ENCODE measurements around the gene AUNIP. TPM values are rescaled to one million over a fixed set of nuclear protein-coding genes. Genes with fewer than 3 reads are reported as not detected.

Gene AUNIP
- total RNA-seq, 1 experiment from 2014 or later = 22.2 TPM

GRCh38 chr1:25802915-25803314 lies 56.3 kb downstream of the AUNIP start:
- Histone ChIP-seq H4K8ac (replicated peaks; ENCODE audit: insufficient read length, low read depth, low read length) (no peak overlapping the region), H3K56ac (ENCODE audit: insufficient read length, low read depth, low read length) (no peak overlapping the region), H3K9ac (ENCODE audit: extremely low read depth, insufficient read length, low read length) (peak overlapping the region; percentile 24), H4K5ac (ENCODE audit: insufficient read length, low read depth, low read length) (no peak overlapping the region), H4K20me1 (ENCODE audit: control insufficient read depth, insufficient read depth, insufficient read length) (no peaks in the 10 kb centered on the region), H3K9me3 (ENCODE audit: control insufficient read depth, low read depth, low read length) (no peaks in the 10 kb centered on the region), H2BK15ac (ENCODE audit: low read depth, low read length) (no peak overlapping the region), H2BK5ac (ENCODE audit: insufficient read length, low read length) (no peak overlapping the region), H3K27ac (ENCODE audit: insufficient read length, low read depth, low read length) (no peak overlapping the region), H2BK12ac (ENCODE audit: insufficient read length, low read depth, low read length) (no peak overlapping the region), H3K23ac (ENCODE audit: insufficient read length, low read depth, low read length) (no peak overlapping the region), H4K91ac (ENCODE audit: insufficient read length, low read depth, low read length) (no peak overlapping the region), H3T11ph (ENCODE audit: low read length) (no peak overlapping the region), H3K14ac (ENCODE audit: insufficient read depth, low read length) (no peak overlapping the region), H3K27me3 (ENCODE audit: insufficient read depth, low read length) (no peaks in the 10 kb centered on the region), H2BK20ac (ENCODE audit: low read depth, low read length, poor library complexity, severe bottlenecking) (no peak overlapping the region), H3K4me2 (ENCODE audit: insufficient read depth, insufficient read length, low read length) (no peak overlapping the region), H3K79me2 (ENCODE audit: insufficient read depth, low read length) (no peaks in the 10 kb centered on the region), H3K23me2 (ENCODE audit: insufficient read length, low read depth, low read length, poor library complexity, severe bottlenecking) (peaks cover 6% of the 10 kb centered on the region), H3K4me1 (ENCODE audit: insufficient read depth, low read length) (no peaks in the 10 kb centered on the region), H2AFZ (ENCODE audit: low read length) (no peak overlapping the region), H2BK120ac (ENCODE audit: low read depth, low read length, poor library complexity, severe bottlenecking) (no peak overlapping the region), H2AK5ac (ENCODE audit: insufficient read length, low read length) (no peak overlapping the region), H3K18ac (ENCODE audit: insufficient read length, low read depth, low read length) (no peak overlapping the region), H3K79me1 (ENCODE audit: insufficient read depth, low read depth, low read length, poor library complexity, severe bottlenecking) (no peaks in the 10 kb centered on the region), H3K4ac (ENCODE audit: low read depth, low read length) (no peak overlapping the region)
- DNase-seq = no peak
- Mint-ChIP-seq H3K27ac (0 out of 7 replicates have a peak overlapping the region, but pooled peaks of 1 of the 3 experiments have one; percentile 4), H3K9me3 (no peaks in the 10 kb centered on the region), H3K27me3 (ENCODE audit: low read depth) (peaks cover 3% of the 10 kb centered on the region; the same call in 1 of the 2 replicates), H3K36me3 (ENCODE audit: insufficient read depth in 1 of 3, low read depth in 3 of 3) (peaks cover 7 to 38% (median 18%) of the 10 kb centered on the region in 3 experiments; a peak in 6 of 7 replicates), H3K4me3 (no peak overlapping the region; a peak in 2 of 5 replicates), H3K4me1 (peaks cover 22 to 37% of the 10 kb centered on the region in 2 experiments)
- WGBS (ENCODE audit: extremely low coverage, insufficient read length, low lambda C conversion rate) = no CpG with 5 or more reads among the region's 6 CpGs
- no peak for TF ChIP-seq CTCF (conservative IDR thresholded peaks at IDR 0.05)

Measured in H9 (cell line).